Cardiac fibroblast (primary cell): ENCODE measurements around the gene BCDIN3D.

ENCODE experiments used
- DNase-seq, 2 donors: peaks; one replicate each; pipeline versions ENCODE4 v3.0.0 to v3.0.0-alpha.2; 2010; ENCODE audit warnings: low read depth in 2 of 2
- H3K4me3 ChIP-seq, 2 donors: replicated peaks in 1 of 2; 1 replicate in 1 of 2; 2 replicates in 1 of 2; pipeline ENCODE4 v1.5.1; 2011; ENCODE audit warnings: low read depth in 2 of 2, low read length in 2 of 2, mild to moderate bottlenecking in 2 of 2, moderate library complexity in 1 of 2
- CTCF ChIP-seq: IDR thresholded peaks from one replicate; pipeline ENCODE4 v1.5.1; 2011; ENCODE audit warnings: low read depth, mild to moderate bottlenecking, low read length, inconsistent platforms

Gene BCDIN3D

GRCh38 chr12:49794021-49794420 lies 48.9 kb downstream of the BCDIN3D start:
- DNase-seq: no peak
- H3K4me3 ChIP-seq: no peak overlapping the region
- no peak for TF ChIP-seq CTCF

GRCh38 chr12:49793620-49794019 lies 49.3 kb downstream of the BCDIN3D start:
- TF ChIP-seq CTCF: no peak

GRCh38 chr12:49792976-49793580 lies 49.8 kb downstream of the BCDIN3D start:
- no peak for TF ChIP-seq CTCF
- no peak overlapping the region for H3K4me3 ChIP-seq
- no peak for DNase-seq

More at GRCh38 chr12:49793620-49794019, 49.3 kb downstream of the BCDIN3D start:
- no peak for DNase-seq
- no peak overlapping the region for H3K4me3 ChIP-seq

GRCh38 chr12:49792181-49792970 lies 50.5 kb downstream of the BCDIN3D start:
- H3K4me3 ChIP-seq: no peak overlapping the region
- TF ChIP-seq CTCF: no peak
- no peak for DNase-seq

- H3K4me3 ChIP-seq: no peak overlapping the region
- TF ChIP-seq CTCF: no peak
- DNase-seq: no peak
Observed at GRCh38 chr12:49791700-49792099, 51.2 kb downstream of the BCDIN3D start.

GRCh38 chr12:49790741-49791555 lies 52.0 kb downstream of the BCDIN3D start:
- TF ChIP-seq CTCF: no peak
- H3K4me3 ChIP-seq: no peak overlapping the region
- no peak for DNase-seq
